Fibroblast of lung (primary cell): ENCODE measurements around the gene ACAP3. TPM values are rescaled to one million over a fixed set of nuclear protein-coding genes. Genes with fewer than 3 reads are reported as not detected.

Experiments
- DNase-seq, 2 donors: peaks; one replicate each; pipeline versions ENCODE4 v3.0.0 to v3.0.0-alpha.2; 2010; ENCODE audit warnings: low read depth in 2 of 2
- H2AFZ ChIP-seq: 2 replicates; pipeline ENCODE4 v1.5.1; 2012; ENCODE audit warnings: low read length, control low read depth, inconsistent platforms
- H3K27ac ChIP-seq: 2 replicates; pipeline ENCODE4 v1.5.1; 2011; ENCODE audit warnings: low read length, control low read depth; ENCODE audit not compliant: insufficient read depth
- H3K27me3 ChIP-seq: 2 replicates; pipeline ENCODE4 v1.5.1; 2011; ENCODE audit warnings: mild to moderate bottlenecking, low read length; ENCODE audit not compliant: control insufficient read depth, insufficient read depth
- H3K36me3 ChIP-seq: 2 replicates; pipeline ENCODE4 v1.5.1; 2011; ENCODE audit warnings: low read length; ENCODE audit not compliant: control insufficient read depth, insufficient read depth
- H3K4me1 ChIP-seq: 2 replicates; pipeline ENCODE4 v1.5.1; 2011; ENCODE audit warnings: low read length; ENCODE audit not compliant: control insufficient read depth, insufficient read depth; ENCODE audit errors: extremely low read depth
- H3K4me2 ChIP-seq: 2 replicates; pipeline ENCODE4 v1.5.1; 2011; ENCODE audit warnings: low read length, control low read depth; ENCODE audit not compliant: insufficient read depth; ENCODE audit errors: extremely low read depth
- H3K4me3 ChIP-seq, 4 experiments: fragments of 200-600 bp in 1 of 4; sonication (generic) in 1 of 4; replicated peaks in 1 of 4; 2 replicates each; pipeline ENCODE4 v1.5.1; 2011 to 2016; ENCODE audit warnings: low read length in 4 of 4, low read depth in 3 of 4, mild to moderate bottlenecking in 3 of 4, control low read depth in 2 of 4, inconsistent platforms in 1 of 4, mixed read lengths in 1 of 4; ENCODE audit not compliant: insufficient read depth in 1 of 4; ENCODE audit errors: control extremely low read depth in 1 of 4
- H3K79me2 ChIP-seq: 2 replicates; pipeline ENCODE4 v1.5.1; 2012; ENCODE audit warnings: mild to moderate bottlenecking, low read length, inconsistent platforms; ENCODE audit not compliant: control insufficient read depth, insufficient read depth
- H3K9ac ChIP-seq: 2 replicates; pipeline ENCODE4 v1.5.1; 2011; ENCODE audit warnings: mild to moderate bottlenecking, low read length, control low read depth; ENCODE audit not compliant: insufficient read depth
- H3K9me3 ChIP-seq: 2 replicates; pipeline ENCODE4 v1.5.1; 2012; ENCODE audit warnings: low read depth, low read length; ENCODE audit not compliant: control insufficient read depth, insufficient read depth
- H4K20me1 ChIP-seq: 2 replicates; pipeline ENCODE4 v1.5.1; 2011; ENCODE audit warnings: low read length; ENCODE audit not compliant: control insufficient read depth, insufficient read depth; ENCODE audit errors: extremely low read depth
- CTCF ChIP-seq, 2 donors: IDR thresholded peaks in 1 of 2; conservative IDR thresholded peaks in 1 of 2; 1 replicate in 1 of 2; 2 replicates in 1 of 2; pipeline ENCODE4 v1.5.1; 2011 to 2012; ENCODE audit warnings: low read length in 2 of 2, control low read depth in 1 of 2, inconsistent platforms in 1 of 2, low read depth in 1 of 2, mild to moderate bottlenecking in 1 of 2
- EZH2 ChIP-seq: IDR thresholded peaks from 2 replicates; pipeline ENCODE4 v1.5.1; 2012; ENCODE audit warnings: low read length, control low read depth, mild to moderate bottlenecking; ENCODE audit errors: missing control alignments
- polyA plus RNA-seq, 2 donors: library from polyadenylated mRNA; depleted of rRNA in 1 of 2; stranded (reverse) in 1 of 2; unstranded in 1 of 2; fragments of >200 nt; gene quantifications; 2 replicates each; pipeline ENCODE4 v1.2.1, GENCODE V29; 2011 to 2012; ENCODE audit warnings: missing spikeins in 1 of 2
- total RNA-seq: library from RNA; depleted of rRNA; stranded (reverse); fragments of >200 nt; gene quantifications from 2 replicates; pipeline ENCODE4 v1.2.1, GENCODE V29; 2014

Gene ACAP3
- total and polyA plus RNA-seq, 2 donors (not counting 1 experiment from before 2014, with no cell fraction given) = 15.3 to 50.9 TPM

- Histone ChIP-seq H3K79me2 (peaks cover 80% of the 10 kb centered on the region), H3K27me3 (no peaks in the 10 kb centered on the region), H3K36me3 (peaks cover 17% of the 10 kb centered on the region), H2AFZ (no peak overlapping the region), H3K9me3 (no peaks in the 10 kb centered on the region), H3K4me1 (peaks cover 27% of the 10 kb centered on the region), H3K27ac (peak overlapping the region; percentile 69), H3K4me3 (peak overlapping the region in 1 of 4 experiments; percentile 7), H3K4me2 (peak overlapping the region; percentile 71), H4K20me1 (no peaks in the 10 kb centered on the region), H3K9ac (peak overlapping the region; percentile 1)
- TF ChIP-seq EZH2 (no peak), CTCF (conservative IDR thresholded peaks at IDR 0.05 in 1 of 2, IDR thresholded peaks at IDR 0.05 in 1 of 2; ENCODE audit: low read depth in 1 of 2, low read length in 2 of 2) (peak; percentile 28 to 52)
- DNase-seq = peak; percentile 50 to 88
These were observed 37.1 kb upstream of the ACAP3 start for GRCh38 chr1:1344655-1345361.

- Histone ChIP-seq H3K4me3 (no peak overlapping the region), H4K20me1 (no peaks in the 10 kb centered on the region), H3K36me3 (peaks cover 20% of the 10 kb centered on the region), H3K4me2 (no peak overlapping the region), H3K9ac (no peak overlapping the region), H3K27ac (no peak overlapping the region), H3K27me3 (no peaks in the 10 kb centered on the region), H3K9me3 (no peaks in the 10 kb centered on the region), H3K4me1 (peaks cover 27% of the 10 kb centered on the region), H2AFZ (no peak overlapping the region), H3K79me2 (peaks cover 80% of the 10 kb centered on the region)
- no peak for DNase-seq
- TF ChIP-seq CTCF (conservative IDR thresholded peaks at IDR 0.05 in 1 of 2, IDR thresholded peaks at IDR 0.05 in 1 of 2; ENCODE audit: low read depth in 1 of 2, low read length in 2 of 2) (no peak), EZH2 (no peak)
These were observed 36.2 kb upstream of the ACAP3 start for GRCh38 chr1:1343811-1344421.

- Histone ChIP-seq H3K79me2 (peaks cover 67% of the 10 kb centered on the region), H3K36me3 (peaks cover 27% of the 10 kb centered on the region), H3K4me1 (peaks cover 27% of the 10 kb centered on the region), H2AFZ (no peak overlapping the region), H3K27ac (no peak overlapping the region), H4K20me1 (no peaks in the 10 kb centered on the region), H3K27me3 (no peaks in the 10 kb centered on the region), H3K9me3 (no peaks in the 10 kb centered on the region), H3K9ac (no peak overlapping the region), H3K4me2 (no peak overlapping the region), H3K4me3 (no peak overlapping the region)
- no peak for DNase-seq
- TF ChIP-seq CTCF (conservative IDR thresholded peaks at IDR 0.05 in 1 of 2, IDR thresholded peaks at IDR 0.05 in 1 of 2; ENCODE audit: low read depth in 1 of 2, low read length in 2 of 2) = no peak
- no peak for TF ChIP-seq EZH2
These were observed 34.9 kb upstream of the ACAP3 start for GRCh38 chr1:1342584-1343115.
